Epithelial cell of esophagus (primary cell): Measurements from ENCODE around the gene SLC9A1.

ENCODE experiments used
- DNase-seq: peaks from one replicate; pipeline ENCODE4 v3.0.0; 2010; ENCODE audit warnings: low read depth
- H3K4me3 ChIP-seq: 2 replicates; pipeline ENCODE4 v1.5.1; 2011; ENCODE audit warnings: mild to moderate bottlenecking, low read length, control low read depth
- TF ChIP-seq, protein P1 (sequence below): IDR thresholded peaks from 2 replicates; pipeline ENCODE4 v1.5.1; 2011; ENCODE audit warnings: low read depth, mild to moderate bottlenecking, low read length, control low read depth, inconsistent platforms; ENCODE audit not compliant: insufficient read depth; ENCODE audit errors: missing control alignments

SLC9A1 gene

DNA sequence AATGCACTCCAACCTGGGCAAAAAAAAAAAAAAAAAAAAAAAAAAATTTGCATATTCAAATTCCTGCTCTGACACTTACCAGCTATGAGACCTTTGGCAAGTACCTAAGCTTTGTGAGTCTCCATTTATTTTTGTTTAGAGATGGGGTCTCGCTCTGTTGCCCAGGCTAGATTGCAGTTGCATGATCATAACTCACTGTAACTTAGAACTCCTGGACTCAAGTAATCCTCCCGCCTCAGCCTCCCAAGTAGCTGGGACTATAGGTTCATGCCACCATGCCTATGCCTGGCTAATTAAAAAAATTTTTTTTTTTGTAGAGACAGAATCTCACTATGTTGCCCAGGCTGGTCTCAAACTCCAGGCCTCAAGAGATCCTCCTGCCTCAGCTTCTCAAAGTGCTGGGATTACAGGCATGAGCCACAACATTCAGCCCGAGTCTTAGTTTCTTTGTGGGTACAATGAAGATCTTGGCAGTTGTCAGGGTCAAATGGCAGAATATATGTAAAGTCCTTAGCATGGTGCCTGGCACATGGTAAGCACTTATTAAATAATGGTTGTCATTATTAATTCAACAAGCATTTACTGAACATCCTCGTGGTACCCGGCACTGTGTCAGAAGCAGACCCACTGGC is 88.8 kb downstream of the SLC9A1 start:
- TF ChIP-seq, protein P1, sequence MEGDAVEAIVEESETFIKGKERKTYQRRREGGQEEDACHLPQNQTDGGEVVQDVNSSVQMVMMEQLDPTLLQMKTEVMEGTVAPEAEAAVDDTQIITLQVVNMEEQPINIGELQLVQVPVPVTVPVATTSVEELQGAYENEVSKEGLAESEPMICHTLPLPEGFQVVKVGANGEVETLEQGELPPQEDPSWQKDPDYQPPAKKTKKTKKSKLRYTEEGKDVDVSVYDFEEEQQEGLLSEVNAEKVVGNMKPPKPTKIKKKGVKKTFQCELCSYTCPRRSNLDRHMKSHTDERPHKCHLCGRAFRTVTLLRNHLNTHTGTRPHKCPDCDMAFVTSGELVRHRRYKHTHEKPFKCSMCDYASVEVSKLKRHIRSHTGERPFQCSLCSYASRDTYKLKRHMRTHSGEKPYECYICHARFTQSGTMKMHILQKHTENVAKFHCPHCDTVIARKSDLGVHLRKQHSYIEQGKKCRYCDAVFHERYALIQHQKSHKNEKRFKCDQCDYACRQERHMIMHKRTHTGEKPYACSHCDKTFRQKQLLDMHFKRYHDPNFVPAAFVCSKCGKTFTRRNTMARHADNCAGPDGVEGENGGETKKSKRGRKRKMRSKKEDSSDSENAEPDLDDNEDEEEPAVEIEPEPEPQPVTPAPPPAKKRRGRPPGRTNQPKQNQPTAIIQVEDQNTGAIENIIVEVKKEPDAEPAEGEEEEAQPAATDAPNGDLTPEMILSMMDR: no peak
- no peak overlapping the region for H3K4me3 ChIP-seq
- DNase-seq: no peak

DNA sequence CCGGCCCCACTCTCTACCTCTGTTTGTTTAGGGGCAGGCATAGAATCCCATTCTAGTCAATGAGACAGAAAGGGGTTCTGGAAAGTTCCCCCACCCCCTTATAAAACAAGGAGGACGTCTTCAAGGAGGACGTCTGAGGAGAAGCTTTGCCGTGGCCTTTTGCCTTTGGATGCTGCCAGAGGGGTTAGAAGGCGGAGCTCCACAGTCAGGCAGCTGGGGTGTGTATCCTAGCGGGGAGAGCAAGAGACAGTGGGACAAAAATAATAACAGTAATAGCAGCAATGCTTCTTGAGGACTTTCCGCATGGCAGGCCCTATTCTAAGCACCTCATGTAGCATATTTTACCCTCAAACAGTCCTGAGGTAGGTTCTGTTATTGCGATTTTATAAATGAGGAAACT is 94.0 kb downstream of the SLC9A1 start:
- H3K4me3 ChIP-seq: no peak overlapping the region
- no peak for DNase-seq

DNA sequence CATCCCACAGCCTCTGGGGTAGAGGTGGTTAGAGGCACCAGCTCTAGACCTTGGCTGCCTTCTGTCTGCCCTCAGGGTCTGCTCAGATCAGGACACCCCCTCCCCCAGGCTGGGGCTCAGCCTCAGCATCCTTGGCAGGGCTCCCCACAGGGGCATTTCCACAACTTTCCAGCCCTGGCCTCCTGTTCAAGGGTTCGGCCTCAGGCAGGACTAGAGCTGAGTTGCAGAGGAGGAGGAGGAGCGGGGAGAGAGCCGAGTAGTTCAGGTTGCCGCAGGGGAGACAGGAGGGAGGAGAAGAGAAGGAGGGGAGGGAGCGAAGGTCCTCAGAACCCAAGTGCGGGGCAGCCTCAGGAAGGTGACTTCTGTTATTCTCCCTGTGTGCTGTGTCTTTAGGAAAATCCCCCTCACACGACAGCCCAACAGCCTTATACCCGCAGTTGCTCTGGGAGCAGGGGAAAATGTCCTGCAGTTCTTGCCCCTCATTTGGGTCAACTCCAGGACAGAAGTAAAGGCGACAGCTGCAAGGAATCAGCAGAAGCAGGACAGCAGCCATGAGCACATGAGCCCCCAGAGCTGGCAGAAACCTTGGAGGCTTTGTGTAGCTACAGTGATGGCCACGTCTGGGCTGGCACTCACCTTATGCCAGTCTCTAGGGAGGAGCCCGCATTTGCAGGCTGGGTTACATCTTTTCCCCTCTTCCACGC is 95.8 kb downstream of the SLC9A1 start:
- H3K4me3 ChIP-seq: no peak overlapping the region
- TF ChIP-seq, protein P1: no peak
- DNase-seq: no peak

More for the DNA sequence above, 94.0 kb downstream of the SLC9A1 start:
- TF ChIP-seq, protein P1: no peak

DNA sequence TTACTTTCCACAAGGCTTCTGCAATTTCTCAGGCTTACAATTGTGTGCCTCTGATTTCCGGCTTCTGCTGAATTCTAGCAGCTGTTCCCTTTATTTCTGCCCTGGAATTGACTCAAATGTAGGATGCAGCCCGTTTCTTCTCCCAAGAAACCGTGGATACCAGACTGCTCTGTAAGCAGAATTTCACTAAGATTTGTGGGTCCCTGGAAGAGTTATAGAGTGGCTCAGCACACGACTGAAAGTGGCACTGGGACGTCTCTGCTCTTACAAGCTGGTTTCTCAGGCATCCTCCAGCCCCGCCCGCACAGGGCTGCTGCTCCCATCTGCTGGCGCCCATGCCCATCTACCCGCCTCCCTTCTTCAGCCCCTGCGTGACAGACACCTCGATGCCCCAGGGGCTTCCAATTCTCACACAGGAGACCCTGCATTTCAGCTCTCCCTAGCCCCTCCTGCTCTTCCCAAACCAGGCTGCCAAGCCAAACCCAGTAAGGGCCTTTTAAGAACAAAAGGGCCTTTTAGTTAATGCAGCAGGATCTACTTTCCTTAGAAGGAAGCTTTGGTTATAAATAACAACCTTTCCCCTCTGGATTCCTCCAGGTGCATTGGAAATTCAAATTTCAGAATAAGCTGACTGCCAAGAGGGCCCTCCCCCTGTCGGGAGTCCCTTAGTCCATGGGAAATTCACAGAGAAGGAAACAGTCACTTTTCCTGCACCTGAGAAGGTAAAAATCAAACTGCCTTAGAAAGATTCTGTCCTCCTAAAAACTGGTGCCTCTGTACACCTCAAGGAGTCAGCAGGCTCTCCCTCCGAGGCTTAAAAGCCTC is 96.9 kb downstream of the SLC9A1 start:
- H3K4me3 ChIP-seq: no peak overlapping the region
- TF ChIP-seq, protein P1: no peak
- DNase-seq: no peak

DNA sequence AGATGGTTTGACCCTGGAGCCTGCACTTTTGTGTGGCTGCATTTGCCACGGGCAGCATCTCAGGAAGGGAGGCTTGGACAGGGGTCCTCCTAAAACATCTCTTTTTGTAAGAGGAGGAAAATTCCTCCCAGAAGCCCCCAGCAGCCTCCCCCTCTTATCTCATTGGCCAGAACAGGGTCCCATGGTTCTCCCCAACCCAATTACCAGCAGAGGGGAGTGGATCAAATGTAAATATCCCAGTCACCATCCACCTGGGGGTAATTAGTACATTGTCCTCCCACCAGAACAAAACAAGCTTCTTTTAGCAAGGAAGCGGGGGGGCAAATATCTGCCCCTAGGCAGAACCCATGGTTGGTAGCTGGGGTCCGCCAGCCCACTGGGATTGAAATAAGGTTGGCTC is 97.5 kb downstream of the SLC9A1 start:
- TF ChIP-seq, protein P1: no peak
- DNase-seq: no peak
- H3K4me3 ChIP-seq: no peak overlapping the region

DNA sequence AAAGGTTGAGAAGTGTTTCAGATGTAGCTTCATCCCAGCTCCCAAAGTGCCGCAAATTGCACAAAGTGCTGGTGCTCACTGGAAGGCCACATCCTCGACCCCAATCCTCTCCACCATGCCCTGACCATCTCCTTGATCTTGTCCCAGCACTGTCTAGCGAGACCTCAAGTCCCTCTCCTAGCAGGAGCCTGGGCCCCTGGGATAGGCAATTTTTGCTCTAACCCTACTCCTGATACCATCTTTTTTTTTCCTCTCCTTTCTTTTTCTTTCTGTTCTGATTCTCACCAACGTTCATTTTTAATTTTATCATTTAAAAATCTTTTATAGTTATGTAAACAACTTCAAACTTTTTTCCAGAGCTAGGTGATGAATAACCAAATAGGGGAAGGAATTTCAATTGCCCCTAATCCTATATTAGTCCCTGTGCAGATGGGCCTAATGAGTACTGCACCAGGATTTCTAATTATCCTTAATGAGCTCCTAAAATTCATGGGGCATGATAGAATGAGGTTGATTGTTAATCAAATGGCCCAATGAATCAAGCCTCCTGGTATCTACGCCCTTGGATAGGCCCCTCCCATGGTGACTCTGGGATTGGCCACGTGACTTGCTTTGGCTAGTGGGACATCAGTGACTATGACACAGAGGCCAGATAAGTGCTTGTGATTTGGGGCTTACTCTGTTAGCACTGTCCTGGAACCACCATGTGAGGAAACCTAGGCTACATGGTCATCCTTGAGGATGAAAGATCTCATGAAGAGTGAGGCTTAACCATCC is 100.8 kb downstream of the SLC9A1 start:
- no peak overlapping the region for H3K4me3 ChIP-seq
- no peak for DNase-seq
- TF ChIP-seq, protein P1: no peak
